Stimulated activated CD4-positive, alpha-beta T cell treated with anti-CD3 and anti-CD28 coated beads, Interleukin-12 subunit alpha, Interleukin-12 subunit beta, amount 100 ng/mL, for 4 hours (primary cell): ENCODE measurements around the gene LYRM2.
A peak's percentile ranks its signal among the peaks of the same experiment; 100 is the strongest.
"Not testable (repeated sequence)": the region's sequence is repeated elsewhere in the genome, so short reads cannot be mapped to it uniquely, and the experiment has no call there.

ENCODE experiments used
- DNase-seq: peaks from one replicate; pipeline ENCODE4 v3.0.0-alpha.2; 2020

Gene LYRM2

DNA sequence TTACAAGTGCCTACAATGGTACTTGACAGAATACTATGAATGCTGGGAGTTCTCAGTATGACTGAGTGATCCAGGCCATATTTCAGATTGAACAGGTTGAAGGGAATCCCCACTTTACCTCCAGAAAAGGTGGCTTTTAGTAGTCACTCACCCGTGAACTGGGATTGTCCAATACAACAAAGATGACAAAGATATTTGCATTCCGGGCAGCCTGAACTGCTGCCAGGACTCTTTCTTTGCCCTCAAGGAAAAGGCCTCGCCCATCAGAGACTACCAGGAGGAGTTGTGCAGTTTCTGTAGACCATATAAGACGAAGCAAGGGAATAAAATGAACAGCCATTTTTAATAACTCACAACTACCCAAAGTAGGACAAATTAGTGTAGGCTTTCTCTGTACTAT is 6.3 kb upstream of the LYRM2 start:
- DNase-seq, result no peak

DNA sequence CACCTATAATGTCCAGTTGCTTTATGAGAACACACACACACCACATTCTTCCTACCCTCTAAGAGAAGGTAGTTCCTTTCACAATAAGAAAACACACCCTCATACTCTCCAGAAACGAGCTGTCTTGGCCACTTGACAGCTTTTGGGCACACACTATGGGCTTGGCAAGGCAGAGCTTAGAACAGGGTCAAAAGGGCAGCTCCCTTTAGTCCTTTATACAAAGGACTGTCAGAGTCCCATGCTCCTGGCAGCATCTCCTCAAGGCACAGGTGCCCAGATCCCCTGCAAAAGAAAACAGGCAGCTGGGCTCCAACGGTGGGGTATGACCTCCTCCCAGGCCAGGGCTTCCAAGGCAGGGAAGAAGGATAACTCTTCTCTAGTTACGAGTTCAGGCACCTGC is 4.9 kb upstream of the LYRM2 start:
- DNase-seq, result no peak

DNA sequence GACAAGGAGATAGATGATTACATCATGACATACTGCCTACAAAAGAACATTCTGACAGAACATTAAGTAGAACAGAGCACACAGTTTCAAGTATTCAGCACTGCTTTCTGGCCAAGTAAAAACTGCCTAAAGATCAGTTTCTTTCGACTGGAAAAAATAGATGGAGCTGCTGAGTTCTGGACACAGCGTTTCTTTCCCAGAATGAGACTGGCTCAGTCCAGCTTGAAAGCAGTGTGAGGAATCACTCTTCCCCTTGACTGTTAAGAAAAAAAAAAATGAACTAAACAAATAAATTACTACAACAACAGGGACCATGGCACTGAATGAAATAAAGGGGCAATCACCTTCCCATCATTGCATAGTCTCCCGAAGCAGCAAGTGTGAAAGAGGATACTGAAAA is 4.4 kb upstream of the LYRM2 start:
- DNase-seq, result no peak

- DNase-seq, result not testable (repeated sequence)
Measured at GRCh38 chr6:89641581-89641980, 3.0 kb upstream of the LYRM2 start.

DNA sequence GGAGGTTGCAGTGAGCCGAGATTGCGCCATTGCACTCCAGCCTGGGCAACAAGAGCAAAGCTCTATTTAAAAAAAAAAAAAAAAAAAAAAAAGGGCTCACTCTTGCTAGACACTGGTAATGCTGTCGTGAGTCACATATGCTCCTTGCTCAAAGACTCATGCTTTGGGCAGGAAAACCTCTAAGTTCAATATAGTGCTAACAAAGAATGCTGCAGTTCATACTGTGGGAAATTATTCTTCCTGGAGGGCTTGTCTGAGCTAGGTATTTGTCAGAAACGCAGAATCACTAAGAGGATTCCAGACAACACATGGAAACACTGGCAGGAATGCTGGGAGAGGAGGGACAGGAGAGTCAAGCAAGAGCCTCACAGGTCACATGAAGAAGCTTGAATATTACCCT is 2.3 kb upstream of the LYRM2 start:
- DNase-seq, result no peak

DNA sequence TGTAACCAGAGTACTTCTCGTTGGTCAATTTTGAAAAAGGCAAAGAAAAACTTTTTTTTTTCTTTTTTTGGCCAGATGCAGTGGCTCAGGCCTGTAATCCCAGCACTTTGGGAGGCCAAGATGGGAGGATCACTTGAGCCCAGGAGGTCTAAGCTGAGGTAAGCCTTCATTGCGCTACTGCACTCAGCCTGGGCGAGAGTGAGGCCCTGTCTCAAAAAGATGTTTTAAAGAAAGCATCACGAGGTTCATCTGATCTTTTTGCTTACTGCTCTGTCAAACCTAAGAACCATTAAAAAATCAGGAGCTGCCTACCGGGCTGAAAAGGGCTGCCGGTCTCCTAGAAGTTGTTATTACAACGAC is 607 bp downstream of the LYRM2 start:
- no peak for DNase-seq

GRCh38 chr6:89636412-89636811 is 2.1 kb downstream of the LYRM2 start:
- DNase-seq, result not testable (repeated sequence)

- no peak for DNase-seq
Measured at GRCh38 chr6:89630488-89630887, 8.1 kb downstream of the LYRM2 start.

- no peak for DNase-seq
Measured at GRCh38 chr6:89623749-89624148, 14.8 kb downstream of the LYRM2 start.

GRCh38 chr6:89619567-89619966 is 19.0 kb downstream of the LYRM2 start:
- no peak for DNase-seq

DNA sequence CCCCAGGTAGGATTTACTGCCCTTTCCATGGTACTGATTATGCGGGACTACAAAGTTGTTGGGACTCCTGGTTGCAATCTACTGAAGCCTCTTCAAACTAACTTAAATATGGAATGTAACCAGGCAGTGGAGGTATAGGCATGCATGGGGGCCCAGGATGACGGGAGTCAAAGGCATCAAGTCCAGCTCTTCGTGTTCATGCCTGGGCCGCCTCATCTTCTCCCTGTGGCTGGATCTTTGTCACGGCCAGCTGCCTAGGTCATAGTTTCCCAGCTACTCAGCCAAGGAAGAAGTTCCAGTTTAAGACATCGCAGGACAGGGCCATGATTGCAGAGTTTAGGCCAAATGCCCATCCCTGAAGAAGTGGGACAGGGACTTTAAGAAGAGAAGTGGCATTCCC is 20.5 kb downstream of the LYRM2 start:
- no peak for DNase-seq

- DNase-seq, result no peak
Measured at GRCh38 chr6:89616531-89616930, 22.0 kb downstream of the LYRM2 start.

DNA sequence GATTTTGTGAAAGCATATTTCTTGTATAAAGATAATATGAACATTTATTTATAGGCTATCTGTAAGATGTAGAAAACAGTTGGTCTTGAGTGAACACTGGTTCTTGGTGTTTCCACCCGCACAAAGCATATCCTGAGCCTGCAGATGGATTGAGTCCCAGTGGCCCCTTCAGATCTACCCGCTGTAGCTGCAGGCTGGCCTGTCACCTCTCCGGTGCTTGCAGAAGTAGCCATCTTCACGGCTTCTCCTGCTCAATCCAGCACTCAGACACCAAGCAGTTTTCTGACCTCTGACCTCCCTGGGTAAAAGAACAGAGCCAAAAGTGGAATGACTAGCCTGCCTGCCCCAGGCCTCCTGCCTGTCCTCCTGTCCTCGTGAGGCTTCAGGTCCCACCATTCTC is 22.7 kb downstream of the LYRM2 start:
- no peak for DNase-seq

DNA sequence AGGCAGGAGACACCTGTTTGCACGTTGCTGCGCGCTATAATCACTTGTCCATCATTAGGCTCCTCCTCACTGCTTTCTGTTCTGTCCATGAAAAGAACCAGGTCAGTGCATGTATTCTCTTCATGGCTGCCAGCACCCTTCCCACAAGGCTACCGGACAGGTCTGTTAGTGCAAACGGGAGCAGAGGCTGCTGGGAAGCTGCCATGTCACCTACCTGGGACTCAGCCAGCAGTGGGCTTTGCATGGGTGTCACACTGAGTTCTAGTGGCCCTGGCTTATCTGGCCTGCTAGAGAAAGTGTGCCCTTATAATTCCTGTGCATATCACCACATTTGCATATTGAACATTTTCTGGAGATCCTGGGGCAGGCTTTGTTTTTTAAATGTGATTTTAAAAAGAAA is 24.8 kb downstream of the LYRM2 start:
- DNase-seq, result no peak

DNA sequence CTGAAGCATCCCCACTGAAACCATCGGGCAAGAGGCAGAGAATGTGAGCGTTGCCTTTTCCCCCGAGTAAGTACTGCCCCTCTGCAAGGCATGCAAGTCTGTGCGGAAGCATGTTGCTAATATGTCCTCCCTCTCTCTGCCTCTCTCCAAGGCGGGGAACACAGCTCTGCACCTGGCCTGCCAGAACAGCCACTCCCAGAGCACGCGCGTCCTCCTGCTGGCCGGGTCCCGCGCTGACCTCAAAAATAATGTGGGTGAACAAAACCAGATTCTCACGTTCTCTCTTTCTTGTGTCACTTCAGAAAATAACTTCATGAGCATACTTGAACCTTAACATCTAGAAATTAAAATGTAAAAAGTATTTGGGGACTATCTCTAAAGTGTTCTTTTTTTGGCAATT is 26.4 kb downstream of the LYRM2 start:
- no peak for DNase-seq

GRCh38 chr6:89611666-89612065 is 26.9 kb downstream of the LYRM2 start:
- no peak for DNase-seq

DNA sequence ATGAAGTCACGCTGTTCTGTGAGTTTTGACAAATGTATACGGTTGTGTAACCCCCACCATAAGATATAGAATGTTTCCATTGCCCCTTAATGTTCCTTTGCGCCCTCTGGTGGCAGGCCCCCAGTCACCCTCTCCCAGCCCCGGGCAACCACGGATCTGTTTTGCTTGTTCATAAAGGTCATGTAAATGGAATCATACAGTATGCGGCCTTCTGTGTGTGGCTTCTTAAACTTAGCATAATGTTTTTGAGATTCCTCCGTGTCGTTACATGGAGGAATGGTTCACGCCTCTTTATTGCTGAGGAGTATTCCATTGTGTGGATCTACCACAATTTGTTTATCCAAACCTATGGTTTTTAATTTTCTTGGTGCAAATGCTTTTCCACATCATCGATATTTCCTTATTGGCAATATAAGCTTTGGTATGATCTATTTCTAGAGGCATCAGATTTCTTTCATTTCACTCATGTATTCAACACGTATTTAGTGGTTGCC is 28.4 kb downstream of the LYRM2 start:
- peak; percentile 80 for DNase-seq

DNA sequence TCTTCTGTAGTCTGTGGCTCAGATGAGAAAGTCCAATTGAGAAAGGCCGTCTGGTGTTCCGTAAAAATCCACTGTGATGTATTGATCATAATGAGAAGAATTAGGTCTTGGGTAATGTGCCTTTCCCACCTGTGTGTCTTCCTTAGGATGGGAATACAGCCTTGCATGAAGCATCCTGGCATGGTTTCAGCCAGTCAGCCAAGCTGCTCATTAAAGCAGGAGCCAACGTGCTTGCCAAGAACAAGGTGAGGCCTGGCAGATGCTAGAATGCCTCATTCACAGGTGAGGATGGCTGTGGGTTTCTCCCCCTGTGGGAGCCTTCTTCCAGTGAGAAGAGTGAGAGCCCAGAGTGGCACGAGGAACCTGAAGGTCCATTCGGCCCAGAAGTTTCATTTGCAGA is 32.7 kb downstream of the LYRM2 start:
- no peak for DNase-seq

DNA sequence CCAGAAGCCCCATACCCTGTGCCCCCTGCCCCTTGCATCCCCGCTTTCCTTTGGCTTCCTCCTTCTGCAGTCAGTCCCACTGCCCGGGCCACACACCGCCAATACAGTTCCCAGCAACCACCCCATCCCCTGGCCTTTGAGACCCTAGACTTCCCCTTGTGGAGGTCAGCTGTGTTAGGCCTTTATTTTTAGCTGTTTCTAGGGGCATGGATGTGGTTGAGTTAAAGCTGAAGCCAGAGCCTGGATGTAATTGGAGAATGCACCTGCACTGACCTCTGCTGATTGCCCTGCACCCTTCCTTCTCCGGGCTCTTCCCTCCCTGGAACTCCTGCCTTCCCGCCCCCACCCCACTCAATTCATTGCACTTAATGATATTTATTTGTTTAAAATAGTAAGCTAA is 33.9 kb downstream of the LYRM2 start:
- no peak for DNase-seq

GRCh38 chr6:89602166-89602565 is 36.4 kb downstream of the LYRM2 start:
- DNase-seq, result no peak

DNA sequence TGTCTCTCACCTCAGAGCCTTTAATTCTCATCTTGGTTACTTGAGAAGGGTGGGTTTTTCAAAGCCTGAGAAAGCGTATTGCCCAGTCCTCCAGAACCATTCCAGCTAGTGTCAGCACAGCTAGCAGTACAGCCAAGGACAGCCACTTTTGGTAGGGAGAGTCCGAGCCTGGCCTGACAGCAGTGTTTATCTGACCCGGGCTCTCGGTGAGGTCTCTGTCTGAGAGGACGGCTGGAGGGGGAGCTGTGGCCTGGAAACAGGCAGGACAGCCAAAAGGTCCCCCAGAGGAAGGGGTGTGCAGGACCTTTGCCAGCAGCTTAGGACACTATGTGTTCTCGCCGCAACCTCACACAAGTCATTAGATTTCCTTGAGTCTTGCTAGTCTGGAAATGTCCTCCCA is 38.8 kb downstream of the LYRM2 start:
- no peak for DNase-seq

- no peak for DNase-seq
Measured at GRCh38 chr6:89597988-89598387, 40.6 kb downstream of the LYRM2 start.

DNA sequence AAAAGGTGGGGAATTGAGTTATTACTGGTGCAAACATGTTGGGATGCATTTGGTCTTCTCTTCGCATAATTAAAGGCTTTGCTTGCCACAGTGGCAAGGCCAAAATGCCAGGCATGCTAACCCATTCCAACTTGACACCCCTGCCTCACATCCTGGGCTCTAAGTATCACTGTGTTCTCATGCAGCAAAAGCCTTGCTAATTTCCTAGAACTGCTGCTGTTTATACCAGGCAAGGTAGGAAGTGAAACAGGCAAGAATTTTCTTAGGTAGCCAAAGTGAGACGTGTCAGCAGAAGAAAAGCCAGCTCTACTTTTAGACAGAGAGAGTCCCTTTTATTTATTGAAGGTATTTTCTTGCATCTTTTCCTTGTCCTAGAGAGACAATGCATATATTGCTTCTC is 41.2 kb downstream of the LYRM2 start:
- DNase-seq, result no peak

- no peak for DNase-seq
Measured at GRCh38 chr6:89596484-89596883, 42.1 kb downstream of the LYRM2 start.

DNA sequence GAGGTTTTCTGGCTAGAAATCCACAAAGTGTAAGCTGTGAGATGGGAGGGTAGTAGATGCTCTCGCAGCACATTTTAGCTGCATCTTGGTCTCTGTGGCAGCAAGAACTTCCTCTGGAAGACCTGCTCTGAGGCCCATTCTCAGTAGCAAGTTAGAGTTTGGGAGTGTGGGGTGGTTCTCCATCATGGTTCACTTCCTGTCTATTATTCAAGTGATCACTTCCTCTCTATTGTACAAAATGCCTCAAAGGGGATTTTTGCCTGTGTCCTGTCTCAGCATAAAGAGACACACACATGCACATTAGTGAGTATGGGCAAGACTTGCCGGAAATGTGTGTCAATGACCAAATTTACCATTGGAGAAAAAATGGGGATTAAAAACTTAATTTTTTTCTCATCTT is 42.5 kb downstream of the LYRM2 start:
- no peak for DNase-seq

DNA sequence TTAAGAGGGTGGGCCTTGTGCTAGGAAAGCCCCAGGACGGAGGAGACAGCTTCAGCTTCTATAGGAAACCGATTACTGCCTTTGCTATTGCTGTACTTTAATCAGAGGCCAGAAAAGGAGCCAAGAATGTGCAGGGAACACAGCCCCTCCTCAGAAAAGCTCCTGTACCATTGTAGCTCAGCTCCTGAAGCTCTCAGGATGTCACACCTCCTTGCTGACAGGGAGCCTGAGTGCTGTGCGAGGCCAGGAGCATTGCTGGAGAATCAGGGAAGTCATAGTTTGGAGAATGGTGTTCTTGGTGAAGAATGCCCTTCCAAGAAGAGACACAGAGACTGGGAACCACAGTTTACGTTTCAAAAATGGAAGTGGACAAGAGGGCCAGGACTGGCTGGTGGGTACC is 46.8 kb downstream of the LYRM2 start:
- no peak for DNase-seq
